ENCODE data around the gene UNC5C.

UNC5C gene

DNA sequence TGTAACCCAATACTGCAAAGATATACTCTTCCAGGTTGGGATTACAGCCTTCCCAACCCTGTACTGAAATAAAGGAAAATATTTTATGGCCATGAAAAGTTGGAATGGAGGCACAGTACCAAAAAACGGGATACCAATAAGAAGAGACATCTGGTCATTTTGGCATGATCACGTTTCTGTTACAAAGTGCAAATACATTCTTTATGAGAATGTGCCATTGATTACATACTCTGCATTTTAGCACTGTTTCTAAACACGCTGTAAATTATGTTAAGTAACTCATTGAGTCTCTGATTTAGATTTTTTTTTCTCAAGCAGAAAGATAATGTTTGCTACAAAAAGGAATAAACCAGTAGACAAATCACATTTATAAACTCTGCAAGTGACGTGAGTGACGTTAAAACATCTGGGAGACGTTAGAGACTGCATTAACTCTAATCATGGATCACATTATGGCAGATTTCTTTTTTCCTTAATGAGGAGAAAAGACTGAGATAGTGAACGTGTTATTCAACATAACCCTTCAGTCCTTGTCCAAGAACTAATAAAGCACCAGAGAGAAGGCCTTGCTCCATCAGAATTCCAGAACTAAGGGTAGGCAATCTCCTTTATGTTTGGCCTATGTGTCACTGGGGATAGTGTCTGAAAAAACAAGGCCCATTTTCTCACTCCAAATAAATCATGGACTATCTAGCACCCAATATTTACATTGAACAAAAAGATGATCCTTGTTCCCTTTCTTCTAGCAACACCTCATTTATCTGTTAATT, 31.0 kb downstream of the UNC5C start:
- peaks cover 1% of the 10 kb centered on the region for H3K9me3 Mint-ChIP-seq
- H3K36me3 Mint-ChIP-seq = no peaks in the 10 kb centered on the region
- H3K27me3 Mint-ChIP-seq = no peaks in the 10 kb centered on the region
- ATAC-seq (ENCODE audit: low read depth) (no peak), DNase-seq (ENCODE audit: low spot score in 2 of 2) (no peak)
- no peak overlapping the region for H3K27ac Mint-ChIP-seq
- no peak overlapping the region for H3K4me3 Mint-ChIP-seq
- H3K4me1 Mint-ChIP-seq = no peaks in the 10 kb centered on the region

- no peaks in the 10 kb centered on the region for H3K9me3 Mint-ChIP-seq
- ATAC-seq (ENCODE audit: low read depth) (no peak), DNase-seq (ENCODE audit: low spot score in 2 of 2) (no peak)
- H3K27me3 Mint-ChIP-seq = no peaks in the 10 kb centered on the region
- no peaks in the 10 kb centered on the region for H3K4me1 Mint-ChIP-seq
- no peaks in the 10 kb centered on the region for H3K36me3 Mint-ChIP-seq
- no peak overlapping the region for H3K27ac Mint-ChIP-seq
- no peak overlapping the region for H3K4me3 Mint-ChIP-seq
Observed at GRCh38 chr4:95516528-95517017, 32.2 kb downstream of the UNC5C start.

GRCh38 chr4:95515589-95515988, 33.2 kb downstream of the UNC5C start:
- Mint-ChIP-seq H3K27ac (no peak overlapping the region), H3K4me1 (no peaks in the 10 kb centered on the region), H3K4me3 (no peak overlapping the region), H3K36me3 (no peaks in the 10 kb centered on the region), H3K27me3 (no peaks in the 10 kb centered on the region), H3K9me3 (no peaks in the 10 kb centered on the region)
- no peak for DNase-seq (ENCODE audit: low spot score in 2 of 2)
- no peak for ATAC-seq (ENCODE audit: low read depth)

DNA sequence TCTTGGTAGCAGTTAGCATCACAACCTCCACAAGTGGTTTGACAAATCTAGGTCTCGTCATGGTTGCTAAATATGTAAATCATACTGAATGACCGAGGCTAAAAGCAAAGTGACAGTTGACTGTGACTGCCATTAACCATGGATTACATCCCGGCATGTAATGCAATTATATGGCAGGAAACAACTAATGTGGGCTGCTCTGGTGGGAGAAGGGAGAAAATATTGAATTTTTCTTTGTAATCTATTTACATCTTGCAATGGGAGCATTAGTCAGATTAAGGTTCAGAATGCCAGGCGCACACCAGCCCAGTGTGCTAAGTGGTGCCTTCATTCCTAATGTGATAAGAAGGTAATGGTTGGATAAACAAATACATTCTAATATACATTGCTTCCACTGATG, 35.8 kb downstream of the UNC5C start:
- no peaks in the 10 kb centered on the region for H3K27me3 Mint-ChIP-seq
- no peaks in the 10 kb centered on the region for H3K9me3 Mint-ChIP-seq
- ATAC-seq (ENCODE audit: low read depth) (no peak), DNase-seq (ENCODE audit: low spot score in 2 of 2) (no peak)
- H3K27ac Mint-ChIP-seq = no peak overlapping the region
- H3K4me1 Mint-ChIP-seq = no peaks in the 10 kb centered on the region
- no peaks in the 10 kb centered on the region for H3K36me3 Mint-ChIP-seq
- no peak overlapping the region for H3K4me3 Mint-ChIP-seq

DNA sequence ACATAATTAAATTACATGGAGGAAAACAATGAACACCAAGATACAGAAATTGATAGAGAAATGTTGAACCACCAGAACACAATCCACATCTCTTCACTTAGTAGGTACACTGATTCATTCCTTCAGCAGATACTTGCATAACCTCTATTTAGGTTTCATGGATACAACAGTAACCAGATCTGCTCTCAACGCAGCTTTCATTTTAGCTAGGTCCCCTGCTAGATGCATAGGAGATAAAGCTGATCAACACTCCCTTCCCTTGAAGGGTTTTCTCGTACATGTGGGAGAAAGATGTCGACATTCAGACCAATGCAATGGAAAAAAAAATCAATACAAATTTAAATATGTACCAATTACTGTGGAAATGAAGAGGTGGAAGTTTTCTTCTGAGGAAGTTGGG, 37.3 kb downstream of the UNC5C start:
- Mint-ChIP-seq H3K27ac (no peak overlapping the region), H3K4me3 (no peak overlapping the region), H3K4me1 (no peaks in the 10 kb centered on the region), H3K9me3 (no peaks in the 10 kb centered on the region), H3K36me3 (no peaks in the 10 kb centered on the region), H3K27me3 (no peaks in the 10 kb centered on the region)
- no peak for DNase-seq (ENCODE audit: low spot score in 2 of 2)
- no peak for ATAC-seq (ENCODE audit: low read depth)

GRCh38 chr4:95510877-95511276, 37.9 kb downstream of the UNC5C start:
- H3K9me3 Mint-ChIP-seq = no peaks in the 10 kb centered on the region
- ATAC-seq (ENCODE audit: low read depth) = no peak
- no peaks in the 10 kb centered on the region for H3K27me3 Mint-ChIP-seq
- DNase-seq (ENCODE audit: low spot score in 2 of 2) = no peak
- no peak overlapping the region for H3K4me3 Mint-ChIP-seq
- no peaks in the 10 kb centered on the region for H3K36me3 Mint-ChIP-seq
- no peaks in the 10 kb centered on the region for H3K4me1 Mint-ChIP-seq
- no peak overlapping the region for H3K27ac Mint-ChIP-seq

GRCh38 chr4:95510145-95510544, 38.6 kb downstream of the UNC5C start:
- no peaks in the 10 kb centered on the region for H3K4me1 Mint-ChIP-seq
- H3K4me3 Mint-ChIP-seq = no peak overlapping the region
- no peaks in the 10 kb centered on the region for H3K9me3 Mint-ChIP-seq
- H3K27me3 Mint-ChIP-seq = no peaks in the 10 kb centered on the region
- ATAC-seq (ENCODE audit: low read depth) (no peak), DNase-seq (ENCODE audit: low spot score in 2 of 2) (no peak)
- no peaks in the 10 kb centered on the region for H3K36me3 Mint-ChIP-seq
- no peak overlapping the region for H3K27ac Mint-ChIP-seq

DNA sequence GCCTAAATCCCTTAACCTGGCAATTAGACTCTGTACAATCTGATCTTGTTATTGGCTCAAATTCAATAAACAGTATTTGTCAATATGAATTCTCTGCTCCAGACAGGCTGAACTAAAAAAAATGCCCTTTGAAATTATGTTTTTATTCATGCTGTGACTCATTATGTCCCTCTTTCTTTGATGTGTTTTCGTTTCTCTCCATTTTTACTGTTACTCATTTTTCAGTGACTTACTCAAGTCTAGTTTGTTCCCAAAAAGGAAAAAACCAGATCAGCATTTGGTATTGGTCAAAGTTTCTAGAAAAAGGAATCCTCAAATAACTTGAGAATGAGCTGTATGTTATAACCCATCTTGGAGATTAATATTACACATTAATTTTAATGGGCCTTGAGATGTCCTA, 40.4 kb downstream of the UNC5C start:
- no peak overlapping the region for H3K4me3 Mint-ChIP-seq
- DNase-seq (ENCODE audit: low spot score in 2 of 2) (no peak), ATAC-seq (ENCODE audit: low read depth) (no peak)
- peaks cover 2% of the 10 kb centered on the region for H3K9me3 Mint-ChIP-seq
- no peaks in the 10 kb centered on the region for H3K27me3 Mint-ChIP-seq
- no peaks in the 10 kb centered on the region for H3K4me1 Mint-ChIP-seq
- no peaks in the 10 kb centered on the region for H3K36me3 Mint-ChIP-seq
- H3K27ac Mint-ChIP-seq = no peak overlapping the region

DNA sequence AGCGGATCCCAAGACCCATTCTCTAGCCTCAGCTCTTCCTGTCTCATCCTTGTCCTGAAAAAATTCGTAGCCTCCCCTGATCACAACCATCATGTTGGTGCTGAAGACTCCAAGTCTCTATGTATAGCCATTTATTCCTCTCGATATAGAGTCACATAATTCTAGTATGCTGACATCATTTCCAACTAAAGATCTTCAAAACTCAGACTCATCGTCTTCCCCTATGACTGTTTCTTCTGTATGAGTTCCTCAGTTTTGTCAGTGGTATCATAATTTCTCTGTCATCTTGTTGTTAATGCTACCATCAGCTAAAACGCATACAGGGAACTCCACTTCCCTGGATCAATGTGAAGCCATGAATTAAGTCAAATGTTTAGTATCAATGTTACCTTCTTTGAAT, 41.2 kb downstream of the UNC5C start:
- H3K4me1 Mint-ChIP-seq = no peaks in the 10 kb centered on the region
- no peaks in the 10 kb centered on the region for H3K27me3 Mint-ChIP-seq

GRCh38 chr4:95507147-95507546, 41.6 kb downstream of the UNC5C start:
- H3K27ac Mint-ChIP-seq = no peak overlapping the region
- no peaks in the 10 kb centered on the region for H3K36me3 Mint-ChIP-seq
- no peaks in the 10 kb centered on the region for H3K27me3 Mint-ChIP-seq
- DNase-seq (ENCODE audit: low spot score in 2 of 2) (no peak), ATAC-seq (ENCODE audit: low read depth) (no peak)
- H3K4me3 Mint-ChIP-seq = no peak overlapping the region
- peaks cover 2% of the 10 kb centered on the region for H3K9me3 Mint-ChIP-seq
- H3K4me1 Mint-ChIP-seq = no peaks in the 10 kb centered on the region

More for the DNA sequence above, 41.2 kb downstream of the UNC5C start:
- Mint-ChIP-seq H3K36me3 (no peaks in the 10 kb centered on the region), H3K27ac (no peak overlapping the region), H3K4me3 (no peak overlapping the region), H3K9me3 (peaks cover 2% of the 10 kb centered on the region)
- ATAC-seq (ENCODE audit: low read depth) = no peak
- DNase-seq (ENCODE audit: low spot score in 2 of 2) = no peak

- Mint-ChIP-seq H3K27ac (no peak overlapping the region), H3K36me3 (no peaks in the 10 kb centered on the region), H3K4me1 (no peaks in the 10 kb centered on the region), H3K4me3 (no peak overlapping the region), H3K27me3 (no peaks in the 10 kb centered on the region), H3K9me3 (peaks cover 2% of the 10 kb centered on the region)
- DNase-seq (ENCODE audit: low spot score in 2 of 2) (no peak), ATAC-seq (ENCODE audit: low read depth) (no peak)
Observed at GRCh38 chr4:95506264-95506663, 42.5 kb downstream of the UNC5C start.

- no peaks in the 10 kb centered on the region for H3K4me1 Mint-ChIP-seq
Observed at GRCh38 chr4:95505799-95506198, 43.0 kb downstream of the UNC5C start.

GRCh38 chr4:95505151-95505550, 43.6 kb downstream of the UNC5C start:
- DNase-seq (ENCODE audit: low spot score in 2 of 2) = no peak

More at GRCh38 chr4:95505799-95506198, 43.0 kb downstream of the UNC5C start:
- Mint-ChIP-seq H3K36me3 (no peaks in the 10 kb centered on the region), H3K9me3 (peaks cover 2% of the 10 kb centered on the region), H3K4me3 (no peak overlapping the region), H3K27ac (no peak overlapping the region), H3K27me3 (no peaks in the 10 kb centered on the region)
- ATAC-seq (ENCODE audit: low read depth) = no peak
- no peak for DNase-seq (ENCODE audit: low spot score in 2 of 2)

GRCh38 chr4:95504501-95504900, 44.3 kb downstream of the UNC5C start:
- DNase-seq (ENCODE audit: low spot score in 2 of 2) = no peak

More at GRCh38 chr4:95505151-95505550, 43.6 kb downstream of the UNC5C start:
- H3K4me3 Mint-ChIP-seq = no peak overlapping the region
- no peaks in the 10 kb centered on the region for H3K36me3 Mint-ChIP-seq
- no peaks in the 10 kb centered on the region for H3K4me1 Mint-ChIP-seq
- H3K9me3 Mint-ChIP-seq = peaks cover 2% of the 10 kb centered on the region
- no peak for ATAC-seq (ENCODE audit: low read depth)
- H3K27me3 Mint-ChIP-seq = no peaks in the 10 kb centered on the region
- no peak overlapping the region for H3K27ac Mint-ChIP-seq

GRCh38 chr4:95500361-95500760, 48.4 kb downstream of the UNC5C start:
- Mint-ChIP-seq H3K4me3 (no peak overlapping the region), H3K9me3 (peaks cover 2% of the 10 kb centered on the region), H3K4me1 (no peaks in the 10 kb centered on the region), H3K27me3 (no peaks in the 10 kb centered on the region), H3K27ac (no peak overlapping the region), H3K36me3 (no peaks in the 10 kb centered on the region)
- DNase-seq (ENCODE audit: low spot score in 2 of 2) (no peak), ATAC-seq (ENCODE audit: low read depth) (no peak)

More at GRCh38 chr4:95504501-95504900, 44.3 kb downstream of the UNC5C start:
- Mint-ChIP-seq H3K27me3 (no peaks in the 10 kb centered on the region), H3K36me3 (no peaks in the 10 kb centered on the region), H3K9me3 (peaks cover 2% of the 10 kb centered on the region), H3K4me3 (no peak overlapping the region), H3K27ac (no peak overlapping the region), H3K4me1 (no peaks in the 10 kb centered on the region)
- no peak for ATAC-seq (ENCODE audit: low read depth)

All from memory B cell (primary cell).